ENCODE data around the gene UAP1.

- no peak for TF ChIP-seq TAF1 (IDR thresholded peaks at IDR 0.05; ENCODE audit: low read depth)
- TF ChIP-seq, protein P1, sequence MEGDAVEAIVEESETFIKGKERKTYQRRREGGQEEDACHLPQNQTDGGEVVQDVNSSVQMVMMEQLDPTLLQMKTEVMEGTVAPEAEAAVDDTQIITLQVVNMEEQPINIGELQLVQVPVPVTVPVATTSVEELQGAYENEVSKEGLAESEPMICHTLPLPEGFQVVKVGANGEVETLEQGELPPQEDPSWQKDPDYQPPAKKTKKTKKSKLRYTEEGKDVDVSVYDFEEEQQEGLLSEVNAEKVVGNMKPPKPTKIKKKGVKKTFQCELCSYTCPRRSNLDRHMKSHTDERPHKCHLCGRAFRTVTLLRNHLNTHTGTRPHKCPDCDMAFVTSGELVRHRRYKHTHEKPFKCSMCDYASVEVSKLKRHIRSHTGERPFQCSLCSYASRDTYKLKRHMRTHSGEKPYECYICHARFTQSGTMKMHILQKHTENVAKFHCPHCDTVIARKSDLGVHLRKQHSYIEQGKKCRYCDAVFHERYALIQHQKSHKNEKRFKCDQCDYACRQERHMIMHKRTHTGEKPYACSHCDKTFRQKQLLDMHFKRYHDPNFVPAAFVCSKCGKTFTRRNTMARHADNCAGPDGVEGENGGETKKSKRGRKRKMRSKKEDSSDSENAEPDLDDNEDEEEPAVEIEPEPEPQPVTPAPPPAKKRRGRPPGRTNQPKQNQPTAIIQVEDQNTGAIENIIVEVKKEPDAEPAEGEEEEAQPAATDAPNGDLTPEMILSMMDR (IDR thresholded peaks at IDR 0.05; ENCODE audit: poor library complexity, severe bottlenecking) = no peak
- no peak for TF ChIP-seq RAD21 (conservative IDR thresholded peaks at IDR 0.05)
- TF ChIP-seq EZH2 (IDR thresholded peaks at IDR 0.05; ENCODE audit: borderline replicate concordance, insufficient read depth, low read length, poor library complexity, severe bottlenecking) = no peak
- TF ChIP-seq POLR2AphosphoS5 (IDR thresholded peaks at IDR 0.05) = no peak
- TF ChIP-seq, protein P2, sequence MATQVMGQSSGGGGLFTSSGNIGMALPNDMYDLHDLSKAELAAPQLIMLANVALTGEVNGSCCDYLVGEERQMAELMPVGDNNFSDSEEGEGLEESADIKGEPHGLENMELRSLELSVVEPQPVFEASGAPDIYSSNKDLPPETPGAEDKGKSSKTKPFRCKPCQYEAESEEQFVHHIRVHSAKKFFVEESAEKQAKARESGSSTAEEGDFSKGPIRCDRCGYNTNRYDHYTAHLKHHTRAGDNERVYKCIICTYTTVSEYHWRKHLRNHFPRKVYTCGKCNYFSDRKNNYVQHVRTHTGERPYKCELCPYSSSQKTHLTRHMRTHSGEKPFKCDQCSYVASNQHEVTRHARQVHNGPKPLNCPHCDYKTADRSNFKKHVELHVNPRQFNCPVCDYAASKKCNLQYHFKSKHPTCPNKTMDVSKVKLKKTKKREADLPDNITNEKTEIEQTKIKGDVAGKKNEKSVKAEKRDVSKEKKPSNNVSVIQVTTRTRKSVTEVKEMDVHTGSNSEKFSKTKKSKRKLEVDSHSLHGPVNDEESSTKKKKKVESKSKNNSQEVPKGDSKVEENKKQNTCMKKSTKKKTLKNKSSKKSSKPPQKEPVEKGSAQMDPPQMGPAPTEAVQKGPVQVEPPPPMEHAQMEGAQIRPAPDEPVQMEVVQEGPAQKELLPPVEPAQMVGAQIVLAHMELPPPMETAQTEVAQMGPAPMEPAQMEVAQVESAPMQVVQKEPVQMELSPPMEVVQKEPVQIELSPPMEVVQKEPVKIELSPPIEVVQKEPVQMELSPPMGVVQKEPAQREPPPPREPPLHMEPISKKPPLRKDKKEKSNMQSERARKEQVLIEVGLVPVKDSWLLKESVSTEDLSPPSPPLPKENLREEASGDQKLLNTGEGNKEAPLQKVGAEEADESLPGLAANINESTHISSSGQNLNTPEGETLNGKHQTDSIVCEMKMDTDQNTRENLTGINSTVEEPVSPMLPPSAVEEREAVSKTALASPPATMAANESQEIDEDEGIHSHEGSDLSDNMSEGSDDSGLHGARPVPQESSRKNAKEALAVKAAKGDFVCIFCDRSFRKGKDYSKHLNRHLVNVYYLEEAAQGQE (IDR thresholded peaks at IDR 0.05; ENCODE audit: borderline replicate concordance) = no peak
Measured at GRCh38 chr1:162538815-162539431, 22.6 kb upstream of the UAP1 start.
